Vagina (tissue), 2 donors: ENCODE results near the gene DYSF. TPM values are rescaled to one million over a fixed set of nuclear protein-coding genes. Genes with fewer than 3 reads are reported as not detected.

Experiments used
- DNase-seq, 2 donors: peaks; one replicate each; pipeline ENCODE4 v3.0.0-alpha.2; 2017; ENCODE audit errors: extremely low spot score in 2 of 2
- H3K27ac ChIP-seq: fragments of 200-600 bp; sonication (generic); one replicate; pipeline ENCODE4 v1.5.1; 2019
- H3K27me3 ChIP-seq: fragments of 200-600 bp; sonication (generic); one replicate; pipeline ENCODE4 v1.5.1; 2019
- H3K36me3 ChIP-seq, 2 donors: fragments of 200-600 bp; sonication (generic); one replicate each; pipeline ENCODE4 v1.5.1; 2017 to 2019
- H3K4me1 ChIP-seq: fragments of 200-600 bp; sonication (generic); one replicate; pipeline ENCODE4 v1.5.1; 2019
- H3K4me3 ChIP-seq, 2 donors: fragments of 200-600 bp; sonication (generic); 1 replicate in 1 of 2; 2 replicates in 1 of 2; pipeline ENCODE4 v1.5.1; 2016 to 2019
- H3K9me3 ChIP-seq: fragments of 200-600 bp; sonication (generic); one replicate; pipeline ENCODE4 v1.5.1; 2019
- CTCF ChIP-seq, 3 experiments: fragments of 450-650 bp in 2 of 3; fragments of 200-600 bp in 1 of 3; sonication (generic) in 1 of 3; IDR thresholded peaks; one replicate each; pipeline ENCODE4 v1.5.1; 2017 to 2019; ENCODE audit warnings: antibody characterized with exemption in 3 of 3, mild to moderate bottlenecking in 2 of 3, moderate library complexity in 2 of 3
- POLR2A ChIP-seq, 2 donors: fragments of 450-650 bp; IDR thresholded peaks; one replicate each; pipeline ENCODE4 v1.6.1; 2017; ENCODE audit warnings: antibody characterized with exemption in 2 of 2, mild to moderate bottlenecking in 2 of 2, moderate library complexity in 2 of 2
- POLR2AphosphoS5 ChIP-seq, 2 donors: sonication (generic); formaldehyde crosslinking; IDR thresholded peaks; one replicate each; pipeline ENCODE4 v1.9.0; 2017; ENCODE audit warnings: antibody characterized with exemption in 2 of 2, mild to moderate bottlenecking in 2 of 2, low read depth in 1 of 2; ENCODE audit not compliant: insufficient read depth in 1 of 2
- intact Hi-C: fragments of 100-400 bp; cut with DNase I; formaldehyde crosslinking; loops from one replicate; pipeline ENCODE4 v1.15.1; 2023
- total RNA-seq: library from RNA; depleted of rRNA; stranded (reverse); fragments of >200 nt; gene quantifications from one replicate; pipeline ENCODE4 v1.2.3, GENCODE V29; 2016

The DYSF gene
- total RNA-seq, 1 donor from 2014 or later: 10.1 TPM

- peaks cover 17% of the 10 kb centered on the region for H3K4me1 ChIP-seq
These were observed 13.2 kb downstream of the DYSF start for GRCh38 chr2:71466301-71467179.

GRCh38 chr2:71467180-71467815, 13.9 kb downstream of the DYSF start:
- H3K36me3 ChIP-seq: no peaks in the 10 kb centered on the region
- H3K27ac ChIP-seq: no peak overlapping the region
- H3K4me3 ChIP-seq: peak overlapping the region; percentile 60 to 80
- no peaks in the 10 kb centered on the region for H3K9me3 ChIP-seq
- TF ChIP-seq POLR2A (IDR thresholded peaks at IDR 0.05) (no peak), POLR2AphosphoS5 (IDR thresholded peaks at IDR 0.05; ENCODE audit: insufficient read depth in 1 of 2, low read depth in 1 of 2) (no peak), CTCF (IDR thresholded peaks at IDR 0.05) (no peak)
- peaks cover 17% of the 10 kb centered on the region for H3K4me1 ChIP-seq
- H3K27me3 ChIP-seq: peaks cover 7% of the 10 kb centered on the region
- DNase-seq: no peak
- intact Hi-C loops: no loop called here

More at GRCh38 chr2:71466301-71467179, 13.2 kb downstream of the DYSF start:
- intact Hi-C loops: no loop called here
- Histone ChIP-seq H3K36me3 (no peaks in the 10 kb centered on the region), H3K27me3 (peaks cover 7% of the 10 kb centered on the region), H3K4me3 (peak overlapping the region; percentile 60 to 80), H3K27ac (peak overlapping the region; percentile 43), H3K9me3 (no peaks in the 10 kb centered on the region)
- no peak for DNase-seq
- TF ChIP-seq CTCF (IDR thresholded peaks at IDR 0.05) (no peak), POLR2A (IDR thresholded peaks at IDR 0.05) (no peak), POLR2AphosphoS5 (IDR thresholded peaks at IDR 0.05; ENCODE audit: insufficient read depth in 1 of 2, low read depth in 1 of 2) (no peak)

- no peak for TF ChIP-seq POLR2A (IDR thresholded peaks at IDR 0.05)
- TF ChIP-seq CTCF (IDR thresholded peaks at IDR 0.05): no peak
- no peak for TF ChIP-seq POLR2AphosphoS5 (IDR thresholded peaks at IDR 0.05; ENCODE audit: insufficient read depth in 1 of 2, low read depth in 1 of 2)
- Histone ChIP-seq H3K27ac (no peak overlapping the region), H3K4me3 (no peak overlapping the region), H3K27me3 (peaks cover 7% of the 10 kb centered on the region), H3K4me1 (peaks cover 17% of the 10 kb centered on the region), H3K9me3 (no peaks in the 10 kb centered on the region), H3K36me3 (no peaks in the 10 kb centered on the region)
- no peak for DNase-seq
- intact Hi-C loops: no loop called here
These were observed 15.1 kb downstream of the DYSF start for GRCh38 chr2:71468279-71469015.

GRCh38 chr2:71469403-71470398, 16.3 kb downstream of the DYSF start:
- TF ChIP-seq POLR2AphosphoS5 (IDR thresholded peaks at IDR 0.05; ENCODE audit: insufficient read depth in 1 of 2, low read depth in 1 of 2): no peak
- no peak for TF ChIP-seq POLR2A (IDR thresholded peaks at IDR 0.05)
- no peak for TF ChIP-seq CTCF (IDR thresholded peaks at IDR 0.05)
- no peak for DNase-seq
- intact Hi-C loops: no loop called here
- Histone ChIP-seq H3K9me3 (no peaks in the 10 kb centered on the region), H3K4me1 (peaks cover 17% of the 10 kb centered on the region), H3K27ac (no peak overlapping the region), H3K36me3 (no peaks in the 10 kb centered on the region), H3K27me3 (peaks cover 7% of the 10 kb centered on the region), H3K4me3 (no peak overlapping the region)
